ENCODE measurements around the gene JARID2. TPM values are rescaled to one million over a fixed set of nuclear protein-coding genes. Genes with fewer than 3 reads are reported as not detected.

JARID2 gene
- total RNA-seq, 2 experiments from 2014 or later, result 19.0 to 19.5 TPM

DNA sequence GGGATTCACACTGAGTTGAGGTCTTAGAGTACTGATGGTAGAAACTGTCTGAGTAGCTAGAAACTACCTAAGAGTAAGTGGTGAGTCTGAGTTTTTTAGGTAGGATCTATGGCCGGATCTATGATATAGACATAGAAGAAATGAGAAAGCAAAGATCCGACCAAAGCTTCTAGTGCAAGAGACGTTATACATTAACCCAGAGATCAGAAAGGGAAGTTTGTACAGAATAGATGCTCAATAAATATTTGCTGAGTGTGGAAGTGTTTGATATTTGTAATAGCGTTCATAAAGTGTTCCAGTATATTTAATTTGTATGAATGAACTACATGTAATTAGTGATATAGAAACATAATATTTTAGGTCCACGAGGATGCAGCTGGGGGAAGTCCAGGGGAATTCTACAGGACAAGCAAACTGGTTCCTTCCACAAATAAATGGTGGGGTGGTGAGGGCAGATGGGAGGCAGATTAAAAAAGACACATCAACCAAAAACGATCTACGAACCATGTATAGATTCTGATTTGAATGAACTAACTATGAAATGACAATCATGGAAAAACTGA lies 31.9 kb upstream of the JARID2 start:
- no peak for DNase-seq (ENCODE audit: low spot score)
- Histone ChIP-seq H3K79me2 (ENCODE audit: insufficient read depth, low read depth, low read length) (no peaks in the 10 kb centered on the region), H3K36me3 (ENCODE audit: insufficient read depth, low read length) (no peaks in the 10 kb centered on the region), H2AFZ (ENCODE audit: low read length) (no peak overlapping the region), H3K4me3 (ENCODE audit: low read depth, low read length, poor library complexity, severe bottlenecking) (no peak overlapping the region), H4K20me1 (ENCODE audit: insufficient read depth, low read length) (no peaks in the 10 kb centered on the region), H3K9me3 (ENCODE audit: low read length) (no peaks in the 10 kb centered on the region), H3K4me1 (ENCODE audit: insufficient read depth, low read length, poor library complexity, severe bottlenecking) (no peaks in the 10 kb centered on the region), H3K4me2 (ENCODE audit: low read length) (no peak overlapping the region), H3K9me2 (ENCODE audit: insufficient read depth, low read length) (no peaks in the 10 kb centered on the region), H3K27ac (ENCODE audit: low read depth, low read length, poor library complexity, severe bottlenecking) (no peak overlapping the region)
- intact Hi-C loops (cut with micrococcal nuclease; ENCODE audit: unreplicated experiment), result no loop called here
- TF ChIP-seq, protein P1, sequence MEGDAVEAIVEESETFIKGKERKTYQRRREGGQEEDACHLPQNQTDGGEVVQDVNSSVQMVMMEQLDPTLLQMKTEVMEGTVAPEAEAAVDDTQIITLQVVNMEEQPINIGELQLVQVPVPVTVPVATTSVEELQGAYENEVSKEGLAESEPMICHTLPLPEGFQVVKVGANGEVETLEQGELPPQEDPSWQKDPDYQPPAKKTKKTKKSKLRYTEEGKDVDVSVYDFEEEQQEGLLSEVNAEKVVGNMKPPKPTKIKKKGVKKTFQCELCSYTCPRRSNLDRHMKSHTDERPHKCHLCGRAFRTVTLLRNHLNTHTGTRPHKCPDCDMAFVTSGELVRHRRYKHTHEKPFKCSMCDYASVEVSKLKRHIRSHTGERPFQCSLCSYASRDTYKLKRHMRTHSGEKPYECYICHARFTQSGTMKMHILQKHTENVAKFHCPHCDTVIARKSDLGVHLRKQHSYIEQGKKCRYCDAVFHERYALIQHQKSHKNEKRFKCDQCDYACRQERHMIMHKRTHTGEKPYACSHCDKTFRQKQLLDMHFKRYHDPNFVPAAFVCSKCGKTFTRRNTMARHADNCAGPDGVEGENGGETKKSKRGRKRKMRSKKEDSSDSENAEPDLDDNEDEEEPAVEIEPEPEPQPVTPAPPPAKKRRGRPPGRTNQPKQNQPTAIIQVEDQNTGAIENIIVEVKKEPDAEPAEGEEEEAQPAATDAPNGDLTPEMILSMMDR (conservative IDR thresholded peaks at IDR 0.05; ENCODE audit: low read length), result no peak
- no peak for TF ChIP-seq EZH2phosphoT487 (IDR thresholded peaks at IDR 0.05; ENCODE audit: borderline replicate concordance, low read depth, low read length)
- ChIA-PET POLR2A (no interaction called here), CTCF (ENCODE audit: unreplicated experiment) (no interaction called here)
- BruUV-seq (replicated peaks), result no TSS peak

DNA sequence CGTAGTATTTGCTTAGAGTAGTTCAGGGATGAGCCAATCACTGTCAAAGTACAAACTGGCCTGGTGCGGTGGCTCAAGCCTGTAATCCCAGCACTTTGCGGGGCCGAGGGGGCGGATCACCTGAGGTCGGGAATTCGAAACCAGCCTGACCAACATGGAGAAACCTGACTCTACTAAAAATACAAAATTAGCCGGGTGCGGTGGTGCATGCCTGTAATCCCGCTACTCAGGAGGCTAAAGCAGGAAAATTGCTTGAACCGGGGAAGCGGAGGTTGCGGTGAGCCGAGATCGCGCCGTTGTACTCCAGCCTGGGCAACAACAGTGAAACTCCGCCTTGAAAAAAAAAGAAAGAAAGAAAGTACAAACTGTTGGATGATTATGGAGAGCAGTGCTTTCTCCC lies 27.5 kb upstream of the JARID2 start:
- CTCF ChIA-PET (ENCODE audit: unreplicated experiment), result no interaction called here
- no peak overlapping the region for H3K4me3 ChIP-seq (ENCODE audit: low read depth, low read length, poor library complexity, severe bottlenecking)
- no TSS peak for BruUV-seq (replicated peaks)
- H3K36me3 ChIP-seq (ENCODE audit: insufficient read depth, low read length), result no peaks in the 10 kb centered on the region
- no peaks in the 10 kb centered on the region for H3K9me3 ChIP-seq (ENCODE audit: low read length)
- H3K9me2 ChIP-seq (ENCODE audit: insufficient read depth, low read length), result no peaks in the 10 kb centered on the region
- no peaks in the 10 kb centered on the region for H3K79me2 ChIP-seq (ENCODE audit: insufficient read depth, low read depth, low read length)
- intact Hi-C loops (cut with micrococcal nuclease; ENCODE audit: unreplicated experiment), result no loop called here
- H3K4me2 ChIP-seq (ENCODE audit: low read length), result no peak overlapping the region
- no peaks in the 10 kb centered on the region for H3K4me1 ChIP-seq (ENCODE audit: insufficient read depth, low read length, poor library complexity, severe bottlenecking)
- no peak for DNase-seq (ENCODE audit: low spot score)
- TF ChIP-seq, protein P1 (conservative IDR thresholded peaks at IDR 0.05; ENCODE audit: low read length), result no peak
- TF ChIP-seq EZH2phosphoT487 (IDR thresholded peaks at IDR 0.05; ENCODE audit: borderline replicate concordance, low read depth, low read length), result no peak
- H4K20me1 ChIP-seq (ENCODE audit: insufficient read depth, low read length), result no peaks in the 10 kb centered on the region
- H2AFZ ChIP-seq (ENCODE audit: low read length), result no peak overlapping the region
- POLR2A ChIA-PET, result no interaction called here
- H3K27ac ChIP-seq (ENCODE audit: low read depth, low read length, poor library complexity, severe bottlenecking), result no peak overlapping the region

DNA sequence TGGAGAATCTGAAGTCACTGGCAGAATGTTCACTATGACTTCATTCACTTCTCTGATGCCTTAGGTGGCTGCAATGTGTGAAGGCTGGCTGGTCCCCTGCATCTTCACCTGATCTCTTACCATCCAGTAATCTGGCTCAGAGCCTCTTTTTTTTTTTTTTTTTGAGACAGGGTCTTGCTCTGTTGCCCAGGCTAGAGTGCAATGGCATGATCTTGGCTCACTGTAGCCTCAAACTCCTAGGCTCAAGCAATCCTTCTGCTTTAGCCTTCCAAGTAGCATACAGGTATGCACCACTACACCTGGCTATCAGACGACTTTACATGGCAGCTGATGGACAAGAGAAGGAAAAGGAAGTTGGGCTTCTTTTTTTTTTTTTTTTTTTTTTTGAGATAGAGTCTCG lies 25.8 kb upstream of the JARID2 start:
- DNase-seq (ENCODE audit: low spot score), result no peak
- Histone ChIP-seq H2AFZ (ENCODE audit: low read length) (no peak overlapping the region), H3K4me3 (ENCODE audit: low read depth, low read length, poor library complexity, severe bottlenecking) (no peak overlapping the region), H3K9me2 (ENCODE audit: insufficient read depth, low read length) (no peaks in the 10 kb centered on the region), H4K20me1 (ENCODE audit: insufficient read depth, low read length) (no peaks in the 10 kb centered on the region), H3K36me3 (ENCODE audit: insufficient read depth, low read length) (no peaks in the 10 kb centered on the region), H3K4me2 (ENCODE audit: low read length) (no peak overlapping the region), H3K79me2 (ENCODE audit: insufficient read depth, low read depth, low read length) (no peaks in the 10 kb centered on the region), H3K9me3 (ENCODE audit: low read length) (no peaks in the 10 kb centered on the region), H3K27ac (ENCODE audit: low read depth, low read length, poor library complexity, severe bottlenecking) (no peak overlapping the region), H3K4me1 (ENCODE audit: insufficient read depth, low read length, poor library complexity, severe bottlenecking) (no peaks in the 10 kb centered on the region)
- intact Hi-C loops (cut with micrococcal nuclease; ENCODE audit: unreplicated experiment), result no loop called here
- TF ChIP-seq EZH2phosphoT487 (IDR thresholded peaks at IDR 0.05; ENCODE audit: borderline replicate concordance, low read depth, low read length), result no peak
- TF ChIP-seq, protein P1 (conservative IDR thresholded peaks at IDR 0.05; ENCODE audit: low read length), result no peak
- ChIA-PET CTCF (ENCODE audit: unreplicated experiment) (no interaction called here), POLR2A (interaction anchor here (0.7 to 1.1 kb wide), 5 partner anchors 10 to 1682 kb away, joined by 3 to 6 read pairs (median 4); no protein-coding TSS in a partner anchor)
- BruUV-seq (replicated peaks), result no TSS peak
